Measurements from ENCODE around the gene HSP90B1.
A peak's percentile ranks its signal among the peaks of the same experiment; 100 is the strongest.

The HSP90B1 gene

DNA sequence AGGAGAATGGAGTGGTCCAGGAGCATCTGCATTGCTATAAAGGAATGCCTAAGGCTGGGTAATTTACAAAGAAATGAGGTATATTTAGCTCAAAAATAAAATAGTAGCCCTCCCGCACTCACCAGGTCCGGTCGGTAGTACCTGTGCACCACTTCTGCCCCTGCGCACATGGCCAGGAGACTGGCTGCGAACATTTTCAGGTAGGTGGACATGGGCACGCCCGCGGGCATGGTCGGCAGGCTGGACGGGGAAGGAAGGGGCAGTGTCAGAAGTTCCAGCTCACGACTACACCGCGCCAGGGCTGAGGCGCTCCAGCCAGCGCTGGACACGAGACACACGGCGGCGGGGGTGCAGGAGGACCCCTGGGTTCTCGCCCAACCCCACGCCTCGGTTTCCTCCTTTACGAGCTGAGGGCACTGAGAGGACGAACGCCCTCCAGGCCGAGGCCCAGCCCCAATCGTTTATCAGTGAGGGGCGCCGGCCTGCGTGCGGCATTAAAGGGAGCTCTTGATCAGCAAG is 26.4 kb downstream of the HSP90B1 start:
- DNase-seq (ENCODE audit: low read depth, low spot score): no peak
- in situ Hi-C loops (cut with HindIII; ENCODE audit: low sequenced_read_pairs): no loop called here
- H3K4me3 ChIP-seq (ENCODE audit: low read depth, low read length): peak overlapping the region; percentile 83
- TF ChIP-seq, protein P1, sequence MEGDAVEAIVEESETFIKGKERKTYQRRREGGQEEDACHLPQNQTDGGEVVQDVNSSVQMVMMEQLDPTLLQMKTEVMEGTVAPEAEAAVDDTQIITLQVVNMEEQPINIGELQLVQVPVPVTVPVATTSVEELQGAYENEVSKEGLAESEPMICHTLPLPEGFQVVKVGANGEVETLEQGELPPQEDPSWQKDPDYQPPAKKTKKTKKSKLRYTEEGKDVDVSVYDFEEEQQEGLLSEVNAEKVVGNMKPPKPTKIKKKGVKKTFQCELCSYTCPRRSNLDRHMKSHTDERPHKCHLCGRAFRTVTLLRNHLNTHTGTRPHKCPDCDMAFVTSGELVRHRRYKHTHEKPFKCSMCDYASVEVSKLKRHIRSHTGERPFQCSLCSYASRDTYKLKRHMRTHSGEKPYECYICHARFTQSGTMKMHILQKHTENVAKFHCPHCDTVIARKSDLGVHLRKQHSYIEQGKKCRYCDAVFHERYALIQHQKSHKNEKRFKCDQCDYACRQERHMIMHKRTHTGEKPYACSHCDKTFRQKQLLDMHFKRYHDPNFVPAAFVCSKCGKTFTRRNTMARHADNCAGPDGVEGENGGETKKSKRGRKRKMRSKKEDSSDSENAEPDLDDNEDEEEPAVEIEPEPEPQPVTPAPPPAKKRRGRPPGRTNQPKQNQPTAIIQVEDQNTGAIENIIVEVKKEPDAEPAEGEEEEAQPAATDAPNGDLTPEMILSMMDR (IDR thresholded peaks at IDR 0.05; ENCODE audit: low read depth, low read length): no peak

DNA sequence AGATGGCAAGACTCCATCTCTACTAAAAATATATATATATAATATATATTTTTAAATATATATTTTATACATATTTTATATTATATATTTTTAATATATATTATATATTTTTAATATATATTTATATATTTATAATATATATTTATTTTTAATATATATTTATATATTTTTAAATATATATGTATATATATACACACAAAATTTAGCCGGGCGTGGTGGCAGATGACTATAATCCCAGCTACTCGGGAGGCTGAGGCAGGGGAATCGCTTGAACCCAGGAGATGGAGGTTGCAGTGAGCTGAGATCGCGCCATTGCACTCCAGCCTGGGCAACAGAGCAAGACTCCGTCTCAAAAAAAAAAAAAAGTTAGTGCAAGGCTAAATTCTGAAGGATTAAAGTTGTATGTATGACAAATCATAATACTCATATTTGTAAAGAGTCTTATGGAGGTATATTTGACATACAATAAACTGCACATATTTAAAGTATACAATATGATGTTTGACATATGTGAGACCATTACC is 27.7 kb downstream of the HSP90B1 start:
- TF ChIP-seq, protein P1 (IDR thresholded peaks at IDR 0.05; ENCODE audit: low read depth, low read length): no peak
- no peak overlapping the region for H3K4me3 ChIP-seq (ENCODE audit: low read depth, low read length)
- no peak for DNase-seq (ENCODE audit: low read depth, low spot score)
- in situ Hi-C loops (cut with HindIII; ENCODE audit: low sequenced_read_pairs): no loop called here

DNA sequence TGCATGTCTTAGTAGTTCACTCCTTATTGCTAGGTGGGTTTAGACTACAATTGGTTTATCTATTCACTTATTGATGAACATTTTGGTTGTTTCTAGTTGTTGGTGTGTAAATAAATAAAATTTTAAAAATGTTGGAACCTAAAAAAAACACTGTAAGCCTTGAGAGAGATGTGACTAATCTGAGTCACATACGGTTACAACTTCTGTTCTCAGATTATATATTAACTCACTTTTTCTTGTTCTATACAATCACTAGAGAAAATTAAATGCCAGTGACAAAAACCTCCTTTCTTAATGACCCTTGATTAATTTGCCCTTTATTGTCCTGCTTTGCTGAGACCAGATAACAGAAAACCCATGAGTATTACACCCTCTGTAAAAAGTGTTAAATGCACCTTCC is 28.4 kb downstream of the HSP90B1 start:
- no peak for DNase-seq (ENCODE audit: low read depth, low spot score)
- no peak overlapping the region for H3K4me3 ChIP-seq (ENCODE audit: low read depth, low read length)
- in situ Hi-C loops (cut with HindIII; ENCODE audit: low sequenced_read_pairs): no loop called here
- TF ChIP-seq, protein P1 (IDR thresholded peaks at IDR 0.05; ENCODE audit: low read depth, low read length): no peak

DNA sequence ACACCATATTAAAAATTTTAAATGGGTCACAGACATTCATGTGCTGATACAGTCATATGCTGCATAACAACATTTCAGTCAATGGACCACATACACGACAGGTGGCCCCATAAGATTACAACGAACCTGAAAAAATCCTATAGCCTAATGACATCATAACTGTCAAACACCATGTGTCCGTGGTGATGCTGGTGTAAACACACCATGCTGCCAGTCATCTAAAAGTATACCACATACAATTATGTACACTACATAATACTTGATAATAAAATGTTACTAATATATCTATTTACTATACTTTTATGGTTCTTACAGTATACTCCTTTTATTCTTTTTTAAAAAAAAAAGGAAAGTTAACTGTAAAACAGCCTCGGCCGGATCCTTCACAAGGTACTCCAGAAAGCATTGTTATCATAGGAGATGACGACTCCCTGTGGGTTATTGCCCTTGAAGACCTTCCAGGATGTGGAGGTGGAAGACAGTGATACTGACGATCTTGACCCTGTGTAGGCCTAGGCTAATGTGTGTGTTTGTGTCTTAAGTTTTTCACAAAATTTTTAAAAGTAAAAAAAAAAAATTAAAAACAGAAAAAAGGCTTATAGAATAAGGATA is 30.5 kb downstream of the HSP90B1 start:
- TF ChIP-seq, protein P1 (IDR thresholded peaks at IDR 0.05; ENCODE audit: low read depth, low read length): no peak
- in situ Hi-C loops (cut with HindIII; ENCODE audit: low sequenced_read_pairs): no loop called here
- H3K4me3 ChIP-seq (ENCODE audit: low read depth, low read length): no peak overlapping the region
- DNase-seq (ENCODE audit: low read depth, low spot score): no peak

DNA sequence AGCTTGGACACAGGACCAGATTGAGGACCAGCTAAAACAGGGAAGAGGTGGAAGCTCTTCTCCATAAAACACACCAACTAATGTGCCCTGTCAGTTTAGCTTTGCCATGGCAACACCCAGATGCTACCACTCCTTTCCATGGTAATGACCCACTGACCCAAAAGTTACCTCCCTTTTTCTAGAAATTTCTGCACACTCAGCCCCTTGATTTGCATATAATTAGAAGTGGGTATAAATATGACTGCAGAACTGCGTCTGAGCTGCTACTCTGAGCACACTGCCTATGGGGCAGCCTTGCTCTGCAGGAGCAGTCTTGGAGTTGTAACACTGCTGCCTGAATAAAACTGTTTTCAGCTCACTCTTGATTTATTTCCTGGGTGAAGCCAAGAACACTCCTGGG is 32.3 kb downstream of the HSP90B1 start:
- H3K4me3 ChIP-seq (ENCODE audit: low read depth, low read length): no peak overlapping the region
- TF ChIP-seq, protein P1 (IDR thresholded peaks at IDR 0.05; ENCODE audit: low read depth, low read length): no peak
- no peak for DNase-seq (ENCODE audit: low read depth, low spot score)
- in situ Hi-C loops (cut with HindIII; ENCODE audit: low sequenced_read_pairs): no loop called here

DNA sequence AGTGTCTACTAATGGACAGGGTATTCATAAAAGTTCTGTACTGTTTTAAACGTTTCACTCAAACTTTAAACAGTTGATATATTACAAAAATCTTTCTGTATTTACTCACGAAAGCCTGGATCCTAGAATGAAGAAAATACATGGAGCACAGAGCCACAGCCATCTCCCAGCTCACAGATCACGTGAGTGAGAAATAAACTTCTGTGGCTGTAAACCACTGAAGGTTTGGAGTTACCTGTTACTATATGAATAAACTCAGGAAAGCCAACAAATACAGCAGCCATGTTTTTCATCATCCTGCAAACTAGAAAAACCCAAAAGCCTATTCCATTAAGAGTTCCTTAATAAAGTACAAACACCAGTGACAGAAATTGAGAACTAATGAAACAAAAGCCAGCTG is 34.6 kb downstream of the HSP90B1 start:
- no peak for DNase-seq (ENCODE audit: low read depth, low spot score)
- in situ Hi-C loops (cut with HindIII; ENCODE audit: low sequenced_read_pairs): no loop called here
- TF ChIP-seq, protein P1 (IDR thresholded peaks at IDR 0.05; ENCODE audit: low read depth, low read length): no peak
- peak overlapping the region; percentile 71 for H3K4me3 ChIP-seq (ENCODE audit: low read depth, low read length)
